Aorta (tissue), 5 donors: ENCODE data around the gene NPIPA2. TPM values are rescaled to one million over a fixed set of nuclear protein-coding genes. Genes with fewer than 3 reads are reported as not detected.
"Not testable (repeated sequence)": the region's sequence is repeated elsewhere in the genome, so short reads cannot be mapped to it uniquely, and the experiment has no call there.

Experiments
- ATAC-seq: fragments of 200-7000 bp; cut with Tn5 transposase; one replicate; pipeline ENCODE4 v1.9.1; 2022; ENCODE audit warnings: moderate library complexity; ENCODE audit not compliant: low FRiP score
- DNase-seq, 2 donors: peaks; one replicate each; pipeline ENCODE4 v3.0.0-alpha.2; 2020
- H3K27ac ChIP-seq, 2 donors: one replicate each; pipeline ENCODE4 v1.5.1; 2013; ENCODE audit warnings: low read length in 2 of 2, mild to moderate bottlenecking in 2 of 2, moderate library complexity in 2 of 2, control low read depth in 1 of 2, inconsistent platforms in 1 of 2, low read depth in 1 of 2
- H3K27me3 ChIP-seq, 2 donors: one replicate each; pipeline ENCODE4 v1.6.1; 2013; ENCODE audit warnings: control low read depth in 1 of 2, low read length in 1 of 2, mild to moderate bottlenecking in 1 of 2, moderate library complexity in 1 of 2; ENCODE audit not compliant: insufficient read depth in 2 of 2, control insufficient read depth in 1 of 2
- H3K36me3 ChIP-seq, 2 donors: one replicate each; pipeline ENCODE4 v1.6.1; 2013; ENCODE audit warnings: control low read depth in 1 of 2, low read length in 1 of 2, mild to moderate bottlenecking in 1 of 2; ENCODE audit not compliant: insufficient read depth in 2 of 2, control insufficient read depth in 1 of 2
- H3K4me1 ChIP-seq, 2 donors: one replicate each; pipeline ENCODE4 v1.6.1; 2013; ENCODE audit warnings: low read length in 2 of 2, control low read depth in 1 of 2, mild to moderate bottlenecking in 1 of 2, moderate library complexity in 1 of 2; ENCODE audit not compliant: insufficient read depth in 2 of 2, control insufficient read depth in 1 of 2
- H3K4me3 ChIP-seq, 2 donors: one replicate each; pipeline ENCODE4 v1.5.1; 2013; ENCODE audit warnings: low read length in 2 of 2, control low read depth in 1 of 2, mild to moderate bottlenecking in 1 of 2
- H3K9me3 ChIP-seq: one replicate; pipeline ENCODE4 v1.6.1; 2013; ENCODE audit warnings: mild to moderate bottlenecking, low read length; ENCODE audit not compliant: control insufficient read depth
- WGBS, 2 donors: extraction: QIAGEN DNeasy Blood & Tissue Kit; methylation state at CpG; one replicate each; pipeline ENCODE4 v1.1.7; 2013; 5-methylcytosine and 5-hydroxymethylcytosine counted together
- intact Hi-C, 2 donors: fragments of 100-400 bp; cut with DNase I; formaldehyde crosslinking; loops; one replicate each; pipeline versions ENCODE4 v1.14.2 to v1.15.0; 2022
- long read RNA-seq, 2 donors: library from polyadenylated mRNA; unstranded; transcript quantifications; one replicate each; pipeline ENCODE4 v2.0.0, GENCODE V29; 2020 to 2021
- polyA plus RNA-seq, 2 donors: library from polyadenylated mRNA; stranded (reverse); fragments of 200-250 nt; gene quantifications; one replicate each; pipeline ENCODE4 v1.2.3, GENCODE V29; 2013
- total RNA-seq, 2 donors: library from RNA; stranded (reverse); fragmentation: NEBNext Ultra II Directional; extraction: Animal tissue kit (Norgen Biotek cat#: 25700); gene quantifications; one replicate each; pipeline ENCODE4 v1.2.1, GENCODE V29; 2021
- donor health status: healthy with polysubstance abuse.
- donor health status: Bipolar disorder and iron deficiency.
- donor health status: DM: no; HTN: no; CAD: no.
- donor health status: DM: no; HTN: no; CAD: no.
- donor health status: DM: yes; HTN: yes; CAD: no.

NPIPA2 gene
- 10 to 100 TPM in 1 of 2 donors, 1 to 10 TPM in 1; 7.3 to 12.7 TPM for total RNA-seq
- polyA plus RNA-seq: 1 to 10 TPM; 1.6 to 3.0 TPM
- long read RNA-seq, donor 1: 0 reads
- long read RNA-seq, donor 2: 0 reads

DNA sequence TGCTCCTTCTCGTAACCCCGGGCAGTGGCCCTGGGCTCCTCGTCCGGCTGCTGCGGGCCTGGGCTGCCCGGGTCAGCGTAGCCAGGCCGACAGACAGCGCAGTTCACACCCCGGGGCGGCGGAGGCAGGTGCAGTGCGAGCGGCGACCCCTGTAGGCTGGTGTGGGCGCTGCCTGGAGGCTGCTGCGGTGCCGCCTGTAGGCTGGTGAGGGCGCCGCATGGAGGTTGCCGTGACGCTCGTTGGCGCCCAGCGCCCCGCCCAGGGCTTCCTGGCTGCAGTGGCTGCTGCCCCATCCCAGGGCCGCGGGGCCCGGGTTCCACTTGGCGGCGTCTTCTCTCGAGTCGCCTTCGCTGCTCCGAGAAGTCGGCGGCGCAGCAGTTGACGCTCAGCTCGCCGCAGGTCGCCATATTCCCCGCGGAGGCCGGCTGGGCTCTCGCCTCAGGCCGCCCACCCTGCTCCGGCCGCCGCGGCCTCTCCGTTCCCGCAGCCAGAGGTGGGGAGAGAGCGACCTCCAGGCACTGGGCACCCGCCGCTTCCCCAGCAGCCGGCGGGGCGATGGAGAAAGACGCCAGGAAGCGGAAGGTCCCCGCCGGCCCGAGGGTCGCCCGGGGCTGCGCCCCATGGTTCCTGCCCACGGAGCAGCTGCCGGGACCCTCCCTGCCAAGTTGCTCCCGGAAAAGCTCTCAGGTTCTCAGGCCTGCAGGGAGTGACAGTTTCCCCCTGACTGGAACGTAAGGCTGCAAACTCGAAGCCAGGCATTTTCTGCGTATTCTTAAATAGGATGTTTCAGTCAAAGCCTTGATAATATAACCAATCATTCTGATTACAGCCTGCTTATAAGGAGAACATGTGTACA, at the start of gene NPIPA2:
Gene NPIPA2 (plus strand): TSS at position 261 of the 856 bp plus-strand sequence. CDS start 5,533 bp downstream, outside the sequence.
- DNase-seq, H3K27ac ChIP-seq, H3K36me3 ChIP-seq, H3K4me1 ChIP-seq, H3K27me3 ChIP-seq, H3K4me3 ChIP-seq, H3K9me3 ChIP-seq, intact Hi-C loops: not testable (repeated sequence)
- peak; percentile 94 for ATAC-seq
- no CpG with 5 or more reads among the region's 73 CpGs for WGBS, 2 donors

- ATAC-seq, H3K27me3 ChIP-seq, DNase-seq, H3K36me3 ChIP-seq, H3K4me3 ChIP-seq, intact Hi-C loops, H3K4me1 ChIP-seq, H3K27ac ChIP-seq, H3K9me3 ChIP-seq: not testable (repeated sequence)
- WGBS, 2 donors: no CpG with 5 or more reads among the region's 28 CpGs
These were observed 48.2 kb upstream of the NPIPA2 start, which contains the start of gene PLA2G10 for GRCh38 chr16:14694129-14694528. PLA2G10 (minus strand) TSS chr16:14694308; CDS start chr16:14694229, 79 bp downstream.

GRCh38 chr16:14701859-14702258, 40.5 kb upstream of the NPIPA2 start:
- H3K4me3 ChIP-seq, H3K27me3 ChIP-seq, intact Hi-C loops, H3K4me1 ChIP-seq, H3K36me3 ChIP-seq, ATAC-seq, DNase-seq, H3K27ac ChIP-seq, H3K9me3 ChIP-seq: not testable (repeated sequence)
- whole genome bisulfite sequencing, 2 donors: 59 to 63% methylated on average over 1 to 2 of the region's 7 CpGs

DNA sequence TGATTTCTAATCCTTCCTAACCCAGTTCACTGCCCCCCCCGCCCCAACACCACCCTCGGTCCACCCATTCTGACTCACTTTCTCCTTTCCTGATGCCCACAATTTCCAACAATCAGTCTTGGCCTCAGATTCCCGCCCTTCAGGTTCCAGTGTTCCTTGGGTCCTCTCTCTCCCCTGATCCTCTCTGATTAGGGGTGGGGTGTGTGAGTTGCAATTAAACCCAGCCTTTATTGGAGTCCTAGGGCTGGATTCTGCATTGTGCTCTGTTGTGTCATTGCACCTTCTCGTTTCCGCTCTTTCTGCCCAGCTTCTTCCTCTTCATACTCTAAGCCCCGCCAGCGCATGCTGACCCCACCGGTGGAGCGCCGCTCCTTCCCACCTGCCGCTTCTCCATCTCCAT, 39.7 kb upstream of the NPIPA2 start:
- no CpG with 5 or more reads among the region's 11 CpGs for WGBS, 2 donors
- H3K4me3 ChIP-seq, H3K9me3 ChIP-seq, H3K4me1 ChIP-seq, H3K27me3 ChIP-seq, intact Hi-C loops, H3K36me3 ChIP-seq, H3K27ac ChIP-seq, ATAC-seq, DNase-seq: not testable (repeated sequence)

GRCh38 chr16:14703156-14704011, 38.9 kb upstream of the NPIPA2 start, which contains the start of gene NPIPA3:
NPIPA3 (plus strand) TSS chr16:14703411; CDS start chr16:14708944, 5,533 bp downstream.
- ATAC-seq: peak; percentile 89
- H3K27me3 ChIP-seq, intact Hi-C loops: not testable (repeated sequence)

GRCh38 chr16:14733233-14733632, 9.1 kb upstream of the NPIPA2 start:
- intact Hi-C loops, H3K27me3 ChIP-seq, H3K4me1 ChIP-seq, H3K9me3 ChIP-seq, DNase-seq, H3K4me3 ChIP-seq, H3K36me3 ChIP-seq, ATAC-seq, H3K27ac ChIP-seq: not testable (repeated sequence)
- whole genome bisulfite sequencing, 2 donors: no CpG with 5 or more reads among the region's 28 CpGs

More at GRCh38 chr16:14703156-14704011, 38.9 kb upstream of the NPIPA2 start, which contains the start of gene NPIPA3:
- not testable (repeated sequence) for DNase-seq, H3K4me1 ChIP-seq, H3K36me3 ChIP-seq, H3K9me3 ChIP-seq, H3K4me3 ChIP-seq, H3K27ac ChIP-seq
- no CpG with 5 or more reads among the region's 73 CpGs for WGBS, 2 donors

DNA sequence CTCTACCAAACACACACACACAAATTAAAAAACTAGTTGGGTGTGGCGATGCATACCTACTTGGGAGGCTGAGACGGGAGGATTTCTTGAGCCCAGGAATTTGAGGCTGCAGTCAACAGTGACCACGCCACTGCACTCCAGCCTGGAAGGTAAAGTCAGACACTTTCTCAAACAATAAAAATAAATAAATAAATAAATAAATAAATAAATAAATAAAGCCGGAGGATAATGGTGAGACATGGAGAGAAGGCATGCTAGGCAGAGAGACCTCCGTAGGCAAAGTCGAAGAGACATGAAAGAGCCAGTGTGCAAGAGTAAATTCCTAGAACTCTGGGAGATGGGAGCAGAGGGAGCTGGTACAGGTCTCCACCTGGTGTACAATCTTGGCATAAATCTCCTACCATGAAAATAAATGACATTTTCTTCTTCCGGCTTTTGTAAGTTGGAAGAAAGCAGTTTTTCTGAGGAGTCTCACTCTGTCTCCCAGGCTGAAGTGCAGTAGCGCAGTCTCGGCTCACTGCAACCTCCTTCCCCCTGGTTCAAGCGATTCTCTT, 1.4 kb upstream of the NPIPA2 start:
- H3K27me3 ChIP-seq, H3K9me3 ChIP-seq, H3K4me1 ChIP-seq, DNase-seq, H3K4me3 ChIP-seq, ATAC-seq, intact Hi-C loops, H3K27ac ChIP-seq, H3K36me3 ChIP-seq: not testable (repeated sequence)
- 64% methylated on average over 2 of the region's 10 CpGs; no CpG with 5 or more reads in 1 of the 2 donors for WGBS, 2 donors

GRCh38 chr16:14741794-14742193, 539 bp upstream of the NPIPA2 start:
- H3K4me3 ChIP-seq, H3K36me3 ChIP-seq, intact Hi-C loops, H3K4me1 ChIP-seq, H3K27me3 ChIP-seq, H3K27ac ChIP-seq, H3K9me3 ChIP-seq, DNase-seq, ATAC-seq: not testable (repeated sequence)
- WGBS, 2 donors: no CpG with 5 or more reads among the region's 11 CpGs
